ENCODE results near the gene GABRA6. TPM values are rescaled to one million over a fixed set of nuclear protein-coding genes. Genes with fewer than 3 reads are reported as not detected.

Gene GABRA6
- total RNA-seq, 1 experiment from 2014 or later = not detected

- Histone ChIP-seq H3K79me2 (ENCODE audit: low read depth) (no peaks in the 10 kb centered on the region), H3K27ac (no peak overlapping the region), H3K4me3 (no peak overlapping the region), H3K36me3 (ENCODE audit: low read depth) (no peaks in the 10 kb centered on the region), H3K9me3 (ENCODE audit: insufficient read depth, low read depth) (no peaks in the 10 kb centered on the region), H3K4me2 (no peak overlapping the region), H3K4me1 (replicated peaks; ENCODE audit: insufficient read depth) (no peaks in the 10 kb centered on the region), H2AFZ (no peak overlapping the region), H3K9me2 (ENCODE audit: insufficient read depth) (no peaks in the 10 kb centered on the region), H4K20me1 (ENCODE audit: insufficient read depth) (no peaks in the 10 kb centered on the region), H3F3A (ENCODE audit: insufficient read depth, low read depth) (no peaks in the 10 kb centered on the region), H3K27me3 (ENCODE audit: insufficient read depth, low read depth) (no peaks in the 10 kb centered on the region)
- intact Hi-C loops (cut with micrococcal nuclease; ENCODE audit: unreplicated experiment) = no loop called here
- no peak for DNase-seq
- ChIA-PET CTCF (no interaction called here), POLR2A (ENCODE audit: unreplicated experiment) (interaction anchor here (0.7 kb wide), 1 partner anchor 1240 kb away, joined by 10 read pairs; no protein-coding TSS in a partner anchor)
- no peak for TF ChIP-seq CTCF (conservative IDR thresholded peaks at IDR 0.05)
- TF ChIP-seq EZH2 (IDR thresholded peaks at IDR 0.05; ENCODE audit: low read depth) = no peak
- BruUV-seq (replicated peaks) = no TSS peak
Measured at GRCh38 chr5:161745392-161745791, 59.9 kb downstream of the GABRA6 start.

GRCh38 chr5:161751265-161751664 lies 65.7 kb downstream of the GABRA6 start:
- TF ChIP-seq EZH2 (IDR thresholded peaks at IDR 0.05; ENCODE audit: low read depth) = no peak
- no peak for TF ChIP-seq CTCF (conservative IDR thresholded peaks at IDR 0.05)
- Histone ChIP-seq H3K9me3 (ENCODE audit: insufficient read depth, low read depth) (no peaks in the 10 kb centered on the region), H2AFZ (no peak overlapping the region), H3K4me2 (no peak overlapping the region), H3F3A (ENCODE audit: insufficient read depth, low read depth) (no peaks in the 10 kb centered on the region), H3K79me2 (ENCODE audit: low read depth) (no peaks in the 10 kb centered on the region), H3K4me3 (no peak overlapping the region), H3K4me1 (replicated peaks; ENCODE audit: insufficient read depth) (no peaks in the 10 kb centered on the region), H3K27ac (no peak overlapping the region), H4K20me1 (ENCODE audit: insufficient read depth) (no peaks in the 10 kb centered on the region), H3K27me3 (ENCODE audit: insufficient read depth, low read depth) (no peaks in the 10 kb centered on the region), H3K36me3 (ENCODE audit: low read depth) (no peaks in the 10 kb centered on the region), H3K9me2 (ENCODE audit: insufficient read depth) (no peaks in the 10 kb centered on the region)
- ChIA-PET CTCF (no interaction called here), POLR2A (ENCODE audit: unreplicated experiment) (no interaction called here)
- intact Hi-C loops (cut with micrococcal nuclease; ENCODE audit: unreplicated experiment) = no loop called here
- no TSS peak for BruUV-seq (replicated peaks)
- DNase-seq = no peak

Other genes with a start within 250 kb of the GABRA6 start
- not detected in 2 replicates for gene GABRB2, start 139.0 kb upstream of the GABRA6 start, total RNA-seq (2021)
- gene GABRA1, start 162.4 kb downstream of the GABRA6 start, total RNA-seq (2021) = not detected in 2 replicates

All from PC-9 (cell line).